Bronchial epithelial cell (primary cell): ENCODE measurements around the gene IL12RB2. TPM values are rescaled to one million over a fixed set of nuclear protein-coding genes. Genes with fewer than 3 reads are reported as not detected.
"Not testable (repeated sequence)": the region's sequence is repeated elsewhere in the genome, so short reads cannot be mapped to it uniquely, and the experiment has no call there.

Experiments
- DNase-seq: peaks from one replicate; pipeline ENCODE4 v3.0.0-alpha.2; 2010; ENCODE audit warnings: low read depth
- FAIRE-seq: peaks from 2 replicates; lab custom pipeline; 2011; peaks lifted over from hg19 to GRCh38; lab: Jason Lieb, UNC
- H3K27me3 ChIP-seq: 2 replicates; pipeline ENCODE4 v1.5.1; 2011; ENCODE audit warnings: low read length; ENCODE audit not compliant: control insufficient read depth, insufficient read depth
- H3K36me3 ChIP-seq: 2 replicates; pipeline ENCODE4 v1.5.1; 2011; ENCODE audit warnings: low read length; ENCODE audit not compliant: control insufficient read depth, insufficient read depth
- H3K4me3 ChIP-seq: 2 replicates; pipeline ENCODE4 v1.5.1; 2011; ENCODE audit warnings: mild to moderate bottlenecking, low read depth, low read length, control low read depth
- total RNA-seq: library from RNA; depleted of rRNA; stranded (reverse); fragments of >200 nt; gene quantifications from 2 replicates; pipeline ENCODE4 v1.2.1, GENCODE V29; 2014
- TF ChIP-seq, protein P1 (sequence below): IDR thresholded peaks from 2 replicates; pipeline ENCODE4 v1.5.1; 2011; ENCODE audit warnings: mild to moderate bottlenecking, moderate library complexity, low read length, control low read depth, inconsistent platforms; ENCODE audit not compliant: insufficient read depth, severe bottlenecking

The IL12RB2 gene
- total RNA-seq, 1 donor from 2014 or later = 0.53 TPM

DNA sequence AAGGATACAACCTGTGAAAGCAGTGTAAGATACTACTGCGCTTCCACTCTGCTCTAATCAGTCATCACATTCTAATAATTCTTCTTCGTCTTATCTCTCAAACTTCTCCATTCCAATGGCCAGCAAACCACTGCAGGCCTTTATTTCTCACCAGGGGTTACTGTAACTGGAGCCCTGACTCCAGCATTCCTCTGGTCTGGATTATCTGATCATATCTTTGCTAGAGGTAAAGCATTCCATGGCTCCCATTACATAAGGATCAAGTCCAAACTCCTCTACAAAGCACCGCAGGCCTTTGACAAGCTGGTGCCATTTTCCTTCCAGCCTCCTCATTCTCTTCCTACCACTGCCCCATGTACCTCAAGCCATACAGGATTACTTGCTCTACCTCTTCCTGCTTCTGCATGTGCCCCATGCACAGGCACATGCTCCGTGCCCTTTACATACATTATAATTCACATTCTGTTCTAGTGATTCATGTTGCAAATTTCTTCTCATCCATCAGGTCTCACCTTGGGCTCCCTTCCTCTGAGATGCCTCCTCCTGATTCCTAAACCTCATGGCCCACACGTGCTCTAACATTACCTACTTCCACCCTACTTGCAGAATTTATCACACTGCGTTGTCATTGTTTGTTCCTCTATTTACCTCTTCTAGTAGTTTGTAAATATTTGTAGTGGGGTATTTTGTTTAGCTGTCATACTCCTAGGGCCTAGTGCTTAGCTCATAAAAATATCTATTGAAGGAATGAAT lies 131.8 kb downstream of the IL12RB2 start:
- FAIRE-seq (no peak), DNase-seq (no peak)
- Histone ChIP-seq H3K4me3 (no peak overlapping the region), H3K36me3 (no peaks in the 10 kb centered on the region), H3K27me3 (no peaks in the 10 kb centered on the region)
- TF ChIP-seq, protein P1, sequence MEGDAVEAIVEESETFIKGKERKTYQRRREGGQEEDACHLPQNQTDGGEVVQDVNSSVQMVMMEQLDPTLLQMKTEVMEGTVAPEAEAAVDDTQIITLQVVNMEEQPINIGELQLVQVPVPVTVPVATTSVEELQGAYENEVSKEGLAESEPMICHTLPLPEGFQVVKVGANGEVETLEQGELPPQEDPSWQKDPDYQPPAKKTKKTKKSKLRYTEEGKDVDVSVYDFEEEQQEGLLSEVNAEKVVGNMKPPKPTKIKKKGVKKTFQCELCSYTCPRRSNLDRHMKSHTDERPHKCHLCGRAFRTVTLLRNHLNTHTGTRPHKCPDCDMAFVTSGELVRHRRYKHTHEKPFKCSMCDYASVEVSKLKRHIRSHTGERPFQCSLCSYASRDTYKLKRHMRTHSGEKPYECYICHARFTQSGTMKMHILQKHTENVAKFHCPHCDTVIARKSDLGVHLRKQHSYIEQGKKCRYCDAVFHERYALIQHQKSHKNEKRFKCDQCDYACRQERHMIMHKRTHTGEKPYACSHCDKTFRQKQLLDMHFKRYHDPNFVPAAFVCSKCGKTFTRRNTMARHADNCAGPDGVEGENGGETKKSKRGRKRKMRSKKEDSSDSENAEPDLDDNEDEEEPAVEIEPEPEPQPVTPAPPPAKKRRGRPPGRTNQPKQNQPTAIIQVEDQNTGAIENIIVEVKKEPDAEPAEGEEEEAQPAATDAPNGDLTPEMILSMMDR = no peak

DNA sequence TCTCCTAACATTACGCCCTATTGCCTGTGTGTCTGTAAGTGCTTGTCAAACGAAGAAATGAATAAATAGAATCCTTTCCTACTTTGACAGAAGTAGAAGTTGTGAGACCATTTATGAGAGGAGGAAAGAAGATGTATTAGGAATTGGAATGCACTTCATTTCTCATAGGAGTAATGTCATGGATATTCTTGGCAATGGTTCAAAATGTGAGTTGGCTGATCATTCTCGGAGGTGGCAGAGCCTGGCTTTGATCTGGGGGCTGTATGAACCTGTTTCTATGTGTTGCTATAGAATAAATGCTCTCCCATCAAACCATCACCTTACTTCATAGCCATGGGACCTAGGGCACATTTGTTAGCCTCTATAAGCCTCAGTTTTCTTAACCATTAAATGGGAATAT lies 132.7 kb downstream of the IL12RB2 start:
- Histone ChIP-seq H3K36me3 (no peaks in the 10 kb centered on the region), H3K4me3 (no peak overlapping the region), H3K27me3 (no peaks in the 10 kb centered on the region)
- TF ChIP-seq, protein P1 = no peak
- FAIRE-seq (no peak), DNase-seq (no peak)

DNA sequence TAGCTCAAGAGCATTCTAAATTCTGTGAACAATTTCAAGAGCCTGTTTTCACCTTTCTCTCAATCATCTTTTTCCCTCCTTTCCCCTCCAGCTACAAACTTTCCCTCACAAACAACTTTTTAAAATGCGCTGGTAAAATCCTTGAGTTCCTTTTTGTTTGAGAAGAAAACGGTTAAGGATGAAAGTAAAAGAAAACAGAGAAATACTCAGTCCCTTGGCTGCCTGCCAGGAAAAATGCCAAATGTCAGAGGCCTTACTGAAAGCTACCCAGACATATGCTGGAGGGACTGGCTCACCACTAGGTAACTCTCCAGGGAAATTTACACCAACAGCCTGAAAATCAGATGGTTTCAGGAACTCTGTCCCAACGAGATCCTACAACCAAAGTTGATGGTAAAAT lies 133.5 kb downstream of the IL12RB2 start:
- DNase-seq (no peak), FAIRE-seq (no peak)
- Histone ChIP-seq H3K4me3 (no peak overlapping the region), H3K36me3 (no peaks in the 10 kb centered on the region), H3K27me3 (no peaks in the 10 kb centered on the region)
- TF ChIP-seq, protein P1 = no peak

DNA sequence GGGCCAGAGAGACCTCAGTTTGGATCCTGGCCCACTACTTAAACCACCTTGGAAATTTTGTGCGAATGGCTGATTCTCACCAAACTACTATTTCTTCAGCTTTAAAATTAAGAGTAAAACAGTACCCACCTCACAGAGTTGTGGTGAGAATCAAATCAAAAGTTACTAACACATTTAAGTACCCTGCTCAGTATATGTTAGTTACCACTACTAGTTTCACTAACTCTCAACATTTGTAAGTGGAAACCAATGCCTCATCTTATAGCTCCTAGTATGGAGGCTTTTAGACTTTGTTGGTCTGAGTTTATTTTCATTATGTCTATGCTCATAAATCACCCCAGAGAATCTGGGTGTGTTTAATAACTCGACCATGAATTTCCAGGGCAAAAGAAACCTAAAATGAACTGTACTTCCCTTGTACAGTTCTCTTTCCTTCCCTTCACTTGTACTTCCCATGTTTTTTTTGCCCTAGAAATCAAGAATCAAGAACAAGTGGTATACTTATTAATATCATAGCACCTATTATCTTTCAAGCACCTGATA lies 134.1 kb downstream of the IL12RB2 start:
- FAIRE-seq (no peak), DNase-seq (no peak)
- Histone ChIP-seq H3K4me3 (no peak overlapping the region), H3K27me3 (no peaks in the 10 kb centered on the region), H3K36me3 (no peaks in the 10 kb centered on the region)
- TF ChIP-seq, protein P1 = no peak

DNA sequence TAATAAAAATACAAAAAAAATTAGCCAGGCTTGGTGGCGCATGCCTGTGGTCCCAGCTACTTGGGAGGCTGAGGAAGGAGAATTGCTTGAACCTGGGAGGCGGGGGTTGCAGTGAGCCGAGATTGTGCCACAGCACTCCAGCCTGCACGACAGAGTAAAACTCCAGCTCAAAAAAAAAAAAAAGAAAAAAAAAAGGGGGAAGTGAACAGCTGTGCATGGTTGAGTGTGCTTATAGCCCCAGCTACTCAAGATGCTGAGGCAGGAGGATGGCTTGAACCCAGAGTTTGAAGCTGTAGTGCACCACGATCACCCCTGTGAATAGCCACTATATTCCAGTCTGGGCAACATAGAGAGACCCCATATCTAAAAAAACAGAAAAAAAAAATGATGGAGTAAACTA lies 138.3 kb downstream of the IL12RB2 start:
- DNase-seq, H3K4me3 ChIP-seq, H3K36me3 ChIP-seq, H3K27me3 ChIP-seq, FAIRE-seq: not testable (repeated sequence)

Other genes with a start within 250 kb of the IL12RB2 start
- not detected in 2 replicates for gene C1orf141, start 172.9 kb upstream of the IL12RB2 start, total RNA-seq
- gene IL23R, start 141.4 kb upstream of the IL12RB2 start, total RNA-seq = 0.13 TPM in 1 of 2 replicates, not detected in the other
- 247 and 282 TPM in 2 replicates for gene SERBP1, start 122.5 kb downstream of the IL12RB2 start, total RNA-seq